GM23338 (cell line): ENCODE results near the gene PMP22. TPM values are rescaled to one million over a fixed set of nuclear protein-coding genes. Genes with fewer than 3 reads are reported as not detected.

Experiments used
- ATAC-seq: fragments of 200-7000 bp; cut with Tn5 transposase; 3 replicates; pipeline ENCODE4 v1.9.1; 2020
- DNase-seq: peaks from one replicate; pipeline ENCODE4 v3.0.0-alpha.2; 2015; ENCODE audit warnings: low spot score
- H2AFZ ChIP-seq: fragments of 200-600 bp; sonication (generic); 2 replicates; pipeline ENCODE4 v1.8.0; 2016; ENCODE audit warnings: antibody characterized with exemption, mild to moderate bottlenecking, moderate library complexity
- H3F3A ChIP-seq: fragments of 200-600 bp; sonication (generic); replicated peaks from 2 replicates; pipeline ENCODE4 v1.8.0; 2017; ENCODE audit warnings: antibody characterized with exemption, mixed run types, low read depth
- H3K27ac ChIP-seq: fragments of 200-600 bp; sonication (generic); 2 replicates; pipeline ENCODE4 v1.6.1; 2016; ENCODE audit warnings: low read depth
- H3K27me3 ChIP-seq: fragments of 200-600 bp; sonication (generic); 2 replicates; pipeline ENCODE4 v1.8.0; 2016; ENCODE audit warnings: mild to moderate bottlenecking, mixed run types, moderate library complexity; ENCODE audit not compliant: insufficient read depth
- H3K36me3 ChIP-seq: fragments of 200-600 bp; sonication (generic); 2 replicates; pipeline ENCODE4 v1.8.0; 2016; ENCODE audit warnings: mild to moderate bottlenecking; ENCODE audit not compliant: insufficient read depth
- H3K4me1 ChIP-seq: fragments of 200-600 bp; sonication (generic); 2 replicates; pipeline ENCODE4 v1.8.0; 2016; ENCODE audit warnings: mild to moderate bottlenecking, moderate library complexity; ENCODE audit not compliant: insufficient read depth
- H3K4me2 ChIP-seq: fragments of 200-600 bp; sonication (generic); 2 replicates; pipeline ENCODE4 v1.7.1; 2017; ENCODE audit warnings: mixed run types
- H3K4me3 ChIP-seq: fragments of 200-600 bp; sonication (generic); 2 replicates; pipeline ENCODE4 v1.6.1; 2016; ENCODE audit warnings: mixed run types
- H3K79me2 ChIP-seq: fragments of 200-600 bp; sonication (generic); replicated peaks from 2 replicates; pipeline ENCODE4 v1.8.0; 2017; ENCODE audit warnings: mild to moderate bottlenecking; ENCODE audit not compliant: insufficient read depth
- H3K9me2 ChIP-seq: fragments of 200-600 bp; sonication (generic); 2 replicates; pipeline ENCODE4 v1.8.0; 2017; ENCODE audit not compliant: insufficient read depth
- H4K20me1 ChIP-seq: fragments of 200-600 bp; sonication (generic); replicated peaks from 2 replicates; pipeline ENCODE4 v1.8.0; 2017; ENCODE audit warnings: mild to moderate bottlenecking; ENCODE audit not compliant: insufficient read depth
- H3K27ac Mint-ChIP-seq: 2 replicates; pipeline ENCODE4 v1.8.0; 2020; ENCODE audit warnings: inconsistent platforms, mild to moderate bottlenecking, moderate library complexity, mixed read lengths
- H3K27me3 Mint-ChIP-seq: 3 replicates; pipeline ENCODE4 v1.8.0; 2022; ENCODE audit warnings: low read depth, mild to moderate bottlenecking, moderate library complexity, mixed read lengths, inconsistent platforms; ENCODE audit not compliant: insufficient read depth, poor library complexity
- H3K36me3 Mint-ChIP-seq: 3 replicates; pipeline ENCODE4 v1.8.0; 2021; ENCODE audit warnings: low read depth, mild to moderate bottlenecking, inconsistent platforms, moderate library complexity, mixed read lengths
- H3K4me1 Mint-ChIP-seq: 3 replicates; pipeline ENCODE4 v1.8.0; 2020; ENCODE audit warnings: mild to moderate bottlenecking, inconsistent platforms, mixed read lengths
- H3K4me3 Mint-ChIP-seq: 3 replicates; pipeline ENCODE4 v1.8.0; 2021; ENCODE audit warnings: moderate library complexity, mild to moderate bottlenecking, inconsistent platforms, mixed read lengths
- H3K9me3 Mint-ChIP-seq: 3 replicates; pipeline ENCODE4 v1.8.0; 2020; ENCODE audit warnings: moderate library complexity, mild to moderate bottlenecking, inconsistent platforms, mixed read lengths
- ETS1 ChIP-seq: IDR thresholded peaks from 2 replicates; pipeline ENCODE4 v1.6.1; 2016; ENCODE audit warnings: antibody characterized with exemption
- EZH2 ChIP-seq: fragments of 200-600 bp; sonication (generic); IDR thresholded peaks from one replicate; pipeline ENCODE4 v1.8.0; 2017; ENCODE audit warnings: antibody characterized with exemption, mild to moderate bottlenecking, low read depth; ENCODE audit not compliant: unreplicated experiment
- NANOG ChIP-seq: IDR thresholded peaks from 2 replicates; pipeline ENCODE4 v1.6.1; 2016; ENCODE audit warnings: antibody characterized with exemption, borderline replicate concordance
- POLR2AphosphoS5 ChIP-seq: IDR thresholded peaks from 2 replicates; pipeline ENCODE4 v1.6.1; 2016; ENCODE audit warnings: antibody characterized with exemption, low read depth
- REST ChIP-seq: IDR thresholded peaks from one replicate; pipeline ENCODE4 v1.6.1; 2018; ENCODE audit warnings: antibody characterized with exemption; ENCODE audit not compliant: unreplicated experiment
- STAT1 ChIP-seq: IDR thresholded peaks from one replicate; pipeline ENCODE4 v1.6.1; 2016; ENCODE audit warnings: antibody characterized with exemption; ENCODE audit not compliant: unreplicated experiment
- ZNF114 ChIP-seq: fragments of 250-450 bp; sonication (Bioruptor Pico); IDR thresholded peaks from 2 replicates; pipeline ENCODE4 v1.5.0; 2020; ENCODE audit warnings: mild to moderate bottlenecking, moderate library complexity
- ZNF331 ChIP-seq: fragments of 250-450 bp; sonication (Bioruptor Pico); IDR thresholded peaks from 2 replicates; pipeline ENCODE4 v1.5.0; 2020; ENCODE audit warnings: low read depth, mild to moderate bottlenecking, moderate library complexity
- polyA plus RNA-seq: library from polyadenylated mRNA; unstranded; fragments of >200 nt; fragmentation: Nextera tagmentation; extraction: Ambion mirVana; gene quantifications from 2 replicates; pipeline ENCODE4 v1.2.1, GENCODE V29; 2016
- total RNA-seq: library from RNA; depleted of rRNA; stranded (reverse); fragments of >200 nt; shearing (Covaris generic); gene quantifications from 2 replicates; pipeline ENCODE4 v1.2.3, GENCODE V29; 2014
- TF ChIP-seq, protein P1 (sequence below), 2 experiments: fragments of 200-600 bp in 1 of 2; sonication (generic) in 1 of 2; conservative IDR thresholded peaks; 2 replicates each; pipeline versions ENCODE4 v1.5.1 to v1.6.1; 2016 to 2017; ENCODE audit warnings: antibody characterized with exemption in 2 of 2, low read depth in 2 of 2, mild to moderate bottlenecking in 2 of 2, moderate library complexity in 1 of 2
- TF ChIP-seq, protein P2 (sequence below): fragments of 250-450 bp; sonication (Bioruptor Pico); IDR thresholded peaks from 2 replicates; pipeline ENCODE4 v1.5.0; 2020; ENCODE audit warnings: mild to moderate bottlenecking, moderate library complexity

The PMP22 gene
- total and polyA plus RNA-seq, 2 experiments from 2014 or later, result 1.2 to 2.2 TPM

DNA sequence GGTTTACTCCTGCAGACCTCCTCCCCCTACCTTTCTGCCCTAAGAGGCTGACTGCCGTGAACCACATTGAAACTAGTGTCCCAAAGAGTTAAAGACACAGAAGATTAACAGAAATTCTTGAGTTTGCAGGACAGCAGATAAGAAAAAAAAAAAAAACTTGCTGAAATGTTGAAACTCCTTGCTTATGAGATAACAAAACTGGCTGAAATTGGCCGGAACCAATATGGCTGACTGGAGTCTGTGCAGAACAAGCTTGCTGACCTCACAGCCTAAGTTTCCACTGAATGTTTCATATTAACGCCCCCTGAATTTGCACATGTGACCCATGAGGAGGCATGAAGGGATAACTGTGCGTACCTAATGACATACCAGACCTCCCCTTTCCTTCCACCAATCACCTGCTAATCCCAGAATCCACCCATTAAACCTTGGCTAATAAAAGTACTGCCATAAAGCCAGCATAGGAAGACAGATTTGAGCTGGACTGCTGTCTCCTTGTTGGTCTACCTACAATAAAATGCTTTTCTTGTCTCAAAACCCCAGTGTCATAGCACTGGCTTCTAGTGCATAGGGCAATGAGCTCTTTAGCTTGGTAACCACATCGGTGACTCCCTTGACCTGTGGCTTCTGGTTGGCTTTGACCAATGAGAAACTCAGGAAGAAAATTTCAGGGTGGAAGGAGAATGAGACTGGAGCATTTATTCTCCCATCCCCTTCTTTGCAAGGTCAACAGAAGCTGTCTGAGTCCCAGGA lies 80.1 kb downstream of the PMP22 start:
- Mint-ChIP-seq H3K36me3 (0 out of 3 replicates have a peak, but pooled peaks cover 6% of the 10 kb centered on the region), H3K27me3 (peaks cover 6% of the 10 kb centered on the region), H3K4me1 (peaks cover 15% of the 10 kb centered on the region; the same call in 2 of the 3 replicates), H3K4me3 (no peak overlapping the region), H3K27ac (no peak overlapping the region), H3K9me3 (no peaks in the 10 kb centered on the region; the same call in 2 of the 3 replicates)
- Histone ChIP-seq H3K27ac (no peak overlapping the region), H4K20me1 (no peaks in the 10 kb centered on the region), H3K27me3 (no peaks in the 10 kb centered on the region), H3K4me1 (peaks cover 4% of the 10 kb centered on the region), H3K4me3 (no peak overlapping the region), H3F3A (no peaks in the 10 kb centered on the region), H3K9me2 (peaks cover 11% of the 10 kb centered on the region; the same call in 1 of the 2 replicates), H3K79me2 (no peaks in the 10 kb centered on the region), H2AFZ (no peak overlapping the region), H3K4me2 (no peak overlapping the region), H3K36me3 (no peaks in the 10 kb centered on the region)
- DNase-seq (no peak), ATAC-seq (no peak)
- TF ChIP-seq, protein P1, sequence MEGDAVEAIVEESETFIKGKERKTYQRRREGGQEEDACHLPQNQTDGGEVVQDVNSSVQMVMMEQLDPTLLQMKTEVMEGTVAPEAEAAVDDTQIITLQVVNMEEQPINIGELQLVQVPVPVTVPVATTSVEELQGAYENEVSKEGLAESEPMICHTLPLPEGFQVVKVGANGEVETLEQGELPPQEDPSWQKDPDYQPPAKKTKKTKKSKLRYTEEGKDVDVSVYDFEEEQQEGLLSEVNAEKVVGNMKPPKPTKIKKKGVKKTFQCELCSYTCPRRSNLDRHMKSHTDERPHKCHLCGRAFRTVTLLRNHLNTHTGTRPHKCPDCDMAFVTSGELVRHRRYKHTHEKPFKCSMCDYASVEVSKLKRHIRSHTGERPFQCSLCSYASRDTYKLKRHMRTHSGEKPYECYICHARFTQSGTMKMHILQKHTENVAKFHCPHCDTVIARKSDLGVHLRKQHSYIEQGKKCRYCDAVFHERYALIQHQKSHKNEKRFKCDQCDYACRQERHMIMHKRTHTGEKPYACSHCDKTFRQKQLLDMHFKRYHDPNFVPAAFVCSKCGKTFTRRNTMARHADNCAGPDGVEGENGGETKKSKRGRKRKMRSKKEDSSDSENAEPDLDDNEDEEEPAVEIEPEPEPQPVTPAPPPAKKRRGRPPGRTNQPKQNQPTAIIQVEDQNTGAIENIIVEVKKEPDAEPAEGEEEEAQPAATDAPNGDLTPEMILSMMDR (conservative IDR thresholded peaks at IDR 0.05; ENCODE audit: low read depth in 2 of 2), result no peak
- no peak for TF ChIP-seq NANOG
- TF ChIP-seq EZH2, result no peak
- no peak for TF ChIP-seq ZNF114 (CRISPR knock-in tag)
- TF ChIP-seq, protein P2, sequence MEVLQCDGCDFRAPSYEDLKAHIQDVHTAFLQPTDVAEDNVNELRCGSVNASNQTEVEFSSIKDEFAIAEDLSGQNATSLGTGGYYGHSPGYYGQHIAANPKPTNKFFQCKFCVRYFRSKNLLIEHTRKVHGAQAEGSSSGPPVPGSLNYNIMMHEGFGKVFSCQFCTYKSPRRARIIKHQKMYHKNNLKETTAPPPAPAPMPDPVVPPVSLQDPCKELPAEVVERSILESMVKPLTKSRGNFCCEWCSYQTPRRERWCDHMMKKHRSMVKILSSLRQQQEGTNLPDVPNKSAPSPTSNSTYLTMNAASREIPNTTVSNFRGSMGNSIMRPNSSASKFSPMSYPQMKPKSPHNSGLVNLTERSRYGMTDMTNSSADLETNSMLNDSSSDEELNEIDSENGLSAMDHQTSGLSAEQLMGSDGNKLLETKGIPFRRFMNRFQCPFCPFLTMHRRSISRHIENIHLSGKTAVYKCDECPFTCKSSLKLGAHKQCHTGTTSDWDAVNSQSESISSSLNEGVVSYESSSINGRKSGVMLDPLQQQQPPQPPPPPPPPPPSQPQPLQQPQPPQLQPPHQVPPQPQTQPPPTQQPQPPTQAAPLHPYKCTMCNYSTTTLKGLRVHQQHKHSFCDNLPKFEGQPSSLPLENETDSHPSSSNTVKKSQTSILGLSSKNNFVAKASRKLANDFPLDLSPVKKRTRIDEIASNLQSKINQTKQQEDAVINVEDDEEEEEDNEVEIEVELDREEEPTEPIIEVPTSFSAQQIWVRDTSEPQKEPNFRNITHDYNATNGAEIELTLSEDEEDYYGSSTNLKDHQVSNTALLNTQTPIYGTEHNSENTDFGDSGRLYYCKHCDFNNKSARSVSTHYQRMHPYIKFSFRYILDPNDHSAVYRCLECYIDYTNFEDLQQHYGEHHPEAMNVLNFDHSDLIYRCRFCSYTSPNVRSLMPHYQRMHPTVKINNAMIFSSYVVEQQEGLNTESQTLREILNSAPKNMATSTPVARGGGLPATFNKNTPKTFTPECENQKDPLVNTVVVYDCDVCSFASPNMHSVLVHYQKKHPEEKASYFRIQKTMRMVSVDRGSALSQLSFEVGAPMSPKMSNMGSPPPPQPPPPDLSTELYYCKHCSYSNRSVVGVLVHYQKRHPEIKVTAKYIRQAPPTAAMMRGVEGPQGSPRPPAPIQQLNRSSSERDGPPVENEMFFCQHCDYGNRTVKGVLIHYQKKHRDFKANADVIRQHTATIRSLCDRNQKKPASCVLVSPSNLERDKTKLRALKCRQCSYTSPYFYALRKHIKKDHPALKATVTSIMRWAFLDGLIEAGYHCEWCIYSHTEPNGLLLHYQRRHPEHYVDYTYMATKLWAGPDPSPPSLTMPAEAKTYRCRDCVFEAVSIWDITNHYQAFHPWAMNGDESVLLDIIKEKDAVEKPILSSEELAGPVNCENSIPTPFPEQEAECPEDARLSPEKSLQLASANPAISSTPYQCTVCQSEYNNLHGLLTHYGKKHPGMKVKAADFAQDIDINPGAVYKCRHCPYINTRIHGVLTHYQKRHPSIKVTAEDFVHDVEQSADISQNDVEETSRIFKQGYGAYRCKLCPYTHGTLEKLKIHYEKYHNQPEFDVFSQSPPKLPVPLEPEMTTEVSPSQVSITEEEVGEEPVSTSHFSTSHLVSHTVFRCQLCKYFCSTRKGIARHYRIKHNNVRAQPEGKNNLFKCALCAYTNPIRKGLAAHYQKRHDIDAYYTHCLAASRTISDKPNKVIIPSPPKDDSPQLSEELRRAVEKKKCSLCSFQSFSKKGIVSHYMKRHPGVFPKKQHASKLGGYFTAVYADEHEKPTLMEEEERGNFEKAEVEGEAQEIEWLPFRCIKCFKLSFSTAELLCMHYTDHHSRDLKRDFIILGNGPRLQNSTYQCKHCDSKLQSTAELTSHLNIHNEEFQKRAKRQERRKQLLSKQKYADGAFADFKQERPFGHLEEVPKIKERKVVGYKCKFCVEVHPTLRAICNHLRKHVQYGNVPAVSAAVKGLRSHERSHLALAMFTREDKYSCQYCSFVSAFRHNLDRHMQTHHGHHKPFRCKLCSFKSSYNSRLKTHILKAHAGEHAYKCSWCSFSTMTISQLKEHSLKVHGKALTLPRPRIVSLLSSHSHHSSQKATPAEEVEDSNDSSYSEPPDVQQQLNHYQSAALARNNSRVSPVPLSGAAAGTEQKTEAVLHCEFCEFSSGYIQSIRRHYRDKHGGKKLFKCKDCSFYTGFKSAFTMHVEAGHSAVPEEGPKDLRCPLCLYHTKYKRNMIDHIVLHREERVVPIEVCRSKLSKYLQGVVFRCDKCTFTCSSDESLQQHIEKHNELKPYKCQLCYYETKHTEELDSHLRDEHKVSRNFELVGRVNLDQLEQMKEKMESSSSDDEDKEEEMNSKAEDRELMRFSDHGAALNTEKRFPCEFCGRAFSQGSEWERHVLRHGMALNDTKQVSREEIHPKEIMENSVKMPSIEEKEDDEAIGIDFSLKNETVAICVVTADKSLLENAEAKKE (CRISPR knock-in tag), result no peak
- TF ChIP-seq ZNF331 (CRISPR knock-in tag), result no peak
- no peak for TF ChIP-seq STAT1
- TF ChIP-seq REST, result no peak
- no peak for TF ChIP-seq ETS1
- TF ChIP-seq POLR2AphosphoS5, result no peak
